HepG2 (cell line): ENCODE measurements around the gene ZNF821. TPM values are rescaled to one million over a fixed set of nuclear protein-coding genes. Genes with fewer than 3 reads are reported as not detected.

Source experiments
- CBX5 ChIP-seq: sonication (generic); formaldehyde crosslinking; IDR thresholded peaks from 2 replicates; pipeline ENCODE4 v1.4.0; 2020; ENCODE audit warnings: missing genetic modification reagents, borderline replicate concordance
- GLI4 ChIP-seq: sonication (generic); formaldehyde crosslinking; IDR thresholded peaks from 2 replicates; pipeline ENCODE4 v1.5.1; 2020; ENCODE audit warnings: missing genetic modification reagents, mild to moderate bottlenecking, moderate library complexity, borderline replicate concordance
- IKZF4 ChIP-seq: sonication (generic); formaldehyde crosslinking; IDR thresholded peaks from 2 replicates; pipeline ENCODE4 v1.5.1; 2020; ENCODE audit warnings: borderline replicate concordance, mild to moderate bottlenecking, low read depth, missing genetic modification reagents; ENCODE audit errors: not compliant biosample characterization
- LCORL ChIP-seq, 2 experiments: fragments of 450-650 bp in 1 of 2; sonication (generic) in 1 of 2; formaldehyde crosslinking in 1 of 2; IDR thresholded peaks; 2 replicates each; pipeline versions ENCODE4 v1.5.0 to v1.6.1; 2017 to 2020; ENCODE audit warnings: antibody characterized with exemption in 1 of 2, missing genetic modification reagents in 1 of 2
- MAFG ChIP-seq: sonication (generic); formaldehyde crosslinking; IDR thresholded peaks from 2 replicates; pipeline ENCODE4 v1.5.1; 2020; ENCODE audit warnings: mild to moderate bottlenecking, missing genetic modification reagents
- PITX1 ChIP-seq: sonication (generic); formaldehyde crosslinking; IDR thresholded peaks from 2 replicates; pipeline ENCODE4 v1.5.1; 2020; ENCODE audit warnings: mild to moderate bottlenecking, missing genetic modification reagents
- SKIL ChIP-seq: sonication (generic); formaldehyde crosslinking; IDR thresholded peaks from 2 replicates; pipeline ENCODE4 v1.8.0; 2022; ENCODE audit warnings: missing genetic modification reagents, mild to moderate bottlenecking, moderate library complexity, borderline replicate concordance
- SMYD3 ChIP-seq: sonication (generic); formaldehyde crosslinking; IDR thresholded peaks from 2 replicates; pipeline ENCODE4 v1.8.1; 2023; ENCODE audit warnings: mild to moderate bottlenecking, missing genetic modification reagents
- STAG1 ChIP-seq: sonication (generic); formaldehyde crosslinking; IDR thresholded peaks from 2 replicates; pipeline ENCODE4 v1.4.0; 2020; ENCODE audit warnings: missing genetic modification reagents
- TEF ChIP-seq: sonication (generic); formaldehyde crosslinking; IDR thresholded peaks from 2 replicates; pipeline ENCODE4 v1.5.0; 2020; ENCODE audit warnings: missing genetic modification reagents
- TOPORS ChIP-seq: sonication (generic); formaldehyde crosslinking; IDR thresholded peaks from 2 replicates; pipeline ENCODE4 v1.8.0; 2023; ENCODE audit warnings: mild to moderate bottlenecking, missing genetic modification reagents
- ZNF33B ChIP-seq: sonication (generic); formaldehyde crosslinking; IDR thresholded peaks from 2 replicates; pipeline ENCODE4 v1.5.1; 2020; ENCODE audit warnings: mild to moderate bottlenecking, missing genetic modification reagents
- ZNF543 ChIP-seq: sonication (generic); formaldehyde crosslinking; IDR thresholded peaks from 2 replicates; pipeline ENCODE4 v1.4.0; 2020; ENCODE audit warnings: mild to moderate bottlenecking, missing genetic modification reagents
- ZNF687 ChIP-seq: sonication (generic); formaldehyde crosslinking; IDR thresholded peaks from 2 replicates; pipeline ENCODE4 v1.5.1; 2020; ENCODE audit warnings: mild to moderate bottlenecking, missing genetic modification reagents, moderate library complexity
- polyA plus RNA-seq, 8 experiments: library from polyadenylated mRNA; depleted of rRNA in 3 of 8; stranded (reverse) in 7 of 8; unstranded in 1 of 8; fragments of >200 nt; fragmentation: Illumina TruSeq in 4 of 8; extraction: Trizol in 4 of 8; gene quantifications; 2 replicates each; pipeline versions ENCODE4 v1.2.1 to v1.2.3, GENCODE V29; 2011 to 2016; ENCODE audit warnings: low read depth in 4 of 8, missing spikeins in 1 of 8, mixed read lengths in 1 of 8; ENCODE audit not compliant: insufficient read depth in 1 of 8
- total RNA-seq, 5 experiments: library from RNA; depleted of rRNA; stranded (reverse); fragments of >200 nt; fragmentation: Illumina TruSeq; extraction: Trizol; gene quantifications; 2 replicates each; pipeline ENCODE4 v1.2.3, GENCODE V29; 2016; ENCODE audit warnings: low read depth in 1 of 5
- TF ChIP-seq, protein P1 (sequence below): sonication (generic); formaldehyde crosslinking; IDR thresholded peaks from 2 replicates; pipeline ENCODE4 v1.4.0; 2020; ENCODE audit warnings: missing genetic modification reagents
- TF ChIP-seq, protein P2 (sequence below): sonication (generic); formaldehyde crosslinking; IDR thresholded peaks from 2 replicates; pipeline ENCODE4 v1.4.0; 2020; ENCODE audit warnings: missing genetic modification reagents, borderline replicate concordance

The ZNF821 gene
- total and polyA plus RNA-seq, 2 of the 13 experiments (the other 11 are each of a cell fraction or from before 2014, with no cell fraction given), result 7.0 to 9.1 TPM

GRCh38 chr16:71845639-71846430 is 38.1 kb downstream of the ZNF821 start, which contains the start of gene ATXN1L (continued):
- TF ChIP-seq LCORL (IDR thresholded peaks at IDR 0.05) (no peak), LCORL (CRISPR knock-in tag; IDR thresholded peaks at IDR 0.05) (no peak; the same call in 1 of the 2 replicates), ZNF33B (CRISPR knock-in tag) (0 out of 2 replicates have a peak, but pooled peaks have one; percentile 16), SMYD3 (CRISPR knock-in tag) (peak; percentile 90; the same call in 1 of the 2 replicates), ZNF543 (CRISPR knock-in tag) (no peak), SKIL (CRISPR knock-in tag) (no peak), STAG1 (CRISPR knock-in tag) (0 out of 2 replicates have a peak, but pooled peaks have one; percentile 5), GLI4 (no peak), TOPORS (CRISPR knock-in tag) (peak; percentile 84; the same call in 1 of the 2 replicates), IKZF4 (CRISPR knock-in tag) (peak; percentile 43), CBX5 (CRISPR knock-in tag) (peak; percentile 10; the same call in 1 of the 2 replicates), MAFG (CRISPR knock-in tag) (no peak), ZNF687 (CRISPR knock-in tag) (peak; percentile 86), TEF (CRISPR knock-in tag) (peak; percentile 76), PITX1 (peak; percentile 53; the same call in 1 of the 2 replicates)
- TF ChIP-seq, protein P1, sequence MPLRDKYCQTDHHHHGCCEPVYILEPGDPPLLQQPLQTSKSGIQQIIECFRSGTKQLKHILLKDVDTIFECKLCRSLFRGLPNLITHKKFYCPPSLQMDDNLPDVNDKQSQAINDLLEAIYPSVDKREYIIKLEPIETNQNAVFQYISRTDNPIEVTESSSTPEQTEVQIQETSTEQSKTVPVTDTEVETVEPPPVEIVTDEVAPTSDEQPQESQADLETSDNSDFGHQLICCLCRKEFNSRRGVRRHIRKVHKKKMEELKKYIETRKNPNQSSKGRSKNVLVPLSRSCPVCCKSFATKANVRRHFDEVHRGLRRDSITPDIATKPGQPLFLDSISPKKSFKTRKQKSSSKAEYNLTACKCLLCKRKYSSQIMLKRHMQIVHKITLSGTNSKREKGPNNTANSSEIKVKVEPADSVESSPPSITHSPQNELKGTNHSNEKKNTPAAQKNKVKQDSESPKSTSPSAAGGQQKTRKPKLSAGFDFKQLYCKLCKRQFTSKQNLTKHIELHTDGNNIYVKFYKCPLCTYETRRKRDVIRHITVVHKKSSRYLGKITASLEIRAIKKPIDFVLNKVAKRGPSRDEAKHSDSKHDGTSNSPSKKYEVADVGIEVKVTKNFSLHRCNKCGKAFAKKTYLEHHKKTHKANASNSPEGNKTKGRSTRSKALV (CRISPR knock-in tag), result no peak
- TF ChIP-seq, protein P2, sequence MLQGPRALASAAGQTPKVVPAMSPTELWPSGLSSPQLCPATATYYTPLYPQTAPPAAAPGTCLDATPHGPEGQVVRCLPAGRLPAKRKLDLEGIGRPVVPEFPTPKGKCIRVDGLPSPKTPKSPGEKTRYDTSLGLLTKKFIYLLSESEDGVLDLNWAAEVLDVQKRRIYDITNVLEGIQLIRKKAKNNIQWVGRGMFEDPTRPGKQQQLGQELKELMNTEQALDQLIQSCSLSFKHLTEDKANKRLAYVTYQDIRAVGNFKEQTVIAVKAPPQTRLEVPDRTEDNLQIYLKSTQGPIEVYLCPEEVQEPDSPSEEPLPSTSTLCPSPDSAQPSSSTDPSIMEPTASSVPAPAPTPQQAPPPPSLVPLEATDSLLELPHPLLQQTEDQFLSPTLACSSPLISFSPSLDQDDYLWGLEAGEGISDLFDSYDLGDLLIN (CRISPR knock-in tag), result no peak
